Fibroblast of lung (primary cell): ENCODE data around the gene ADH1B.

ENCODE experiments used
- CTCF ChIP-seq, 2 donors: IDR thresholded peaks in 1 of 2; conservative IDR thresholded peaks in 1 of 2; 1 replicate in 1 of 2; 2 replicates in 1 of 2; pipeline ENCODE4 v1.5.1; 2011 to 2012; ENCODE audit warnings: low read length in 2 of 2, control low read depth in 1 of 2, inconsistent platforms in 1 of 2, low read depth in 1 of 2, mild to moderate bottlenecking in 1 of 2
- EZH2 ChIP-seq: IDR thresholded peaks from 2 replicates; pipeline ENCODE4 v1.5.1; 2012; ENCODE audit warnings: low read length, control low read depth, mild to moderate bottlenecking; ENCODE audit errors: missing control alignments

GRCh38 chr4:99361268-99361898, 40.2 kb upstream of the ADH1B start:
- TF ChIP-seq EZH2 (no peak), CTCF (conservative IDR thresholded peaks at IDR 0.05 in 1 of 2, IDR thresholded peaks at IDR 0.05 in 1 of 2; ENCODE audit: low read depth in 1 of 2, low read length in 2 of 2) (no peak)
